SU-DHL-6 (cell line): ENCODE data around the gene GIPC3.
A peak's percentile ranks its signal among the peaks of the same experiment; 100 is the strongest.

ENCODE experiments used
- H2AFZ ChIP-seq: fragments of 200-600 bp; sonication (generic); 2 replicates; pipeline ENCODE4 v1.6.1; 2014; ENCODE audit warnings: low read depth, mild to moderate bottlenecking, moderate library complexity, mixed read lengths, antibody characterized with exemption, low read length; ENCODE audit not compliant: severe bottlenecking
- H3F3A ChIP-seq: fragments of 200-600 bp; shearing (Covaris generic); 2 replicates; pipeline ENCODE4 v1.6.0; 2016; ENCODE audit warnings: antibody characterized with exemption, mild to moderate bottlenecking; ENCODE audit not compliant: insufficient read depth
- H3K27ac ChIP-seq: fragments of 200-600 bp; sonication (generic); 2 replicates; pipeline ENCODE4 v1.5.1; 2016; ENCODE audit warnings: low read depth, mild to moderate bottlenecking, low read length, moderate library complexity, mixed read lengths
- H3K27me3 ChIP-seq: fragments of 200-600 bp; sonication (generic), shearing (Covaris generic); 2 replicates; pipeline ENCODE4 v1.6.0; 2014; ENCODE audit warnings: mild to moderate bottlenecking, low read length
- H3K36me3 ChIP-seq: fragments of 200-600 bp; sonication (generic); 2 replicates; pipeline ENCODE4 v1.6.1; 2014; ENCODE audit warnings: mild to moderate bottlenecking, low read length, mixed read lengths
- H3K4me2 ChIP-seq: fragments of 300-600, 200-600 bp; shearing (Covaris generic), sonication (generic); 2 replicates; pipeline ENCODE4 v1.6.0; 2014; ENCODE audit warnings: low read length, low read depth, mild to moderate bottlenecking; ENCODE audit not compliant: poor library complexity, severe bottlenecking
- H3K4me3 ChIP-seq: fragments of 200-600 bp; sonication (generic); 2 replicates; pipeline ENCODE4 v1.5.1; 2014; ENCODE audit warnings: antibody characterized with exemption, low read length, mild to moderate bottlenecking, mixed read lengths; ENCODE audit not compliant: insufficient read depth, poor library complexity, severe bottlenecking
- H3K79me2 ChIP-seq: fragments of 200-600 bp; sonication (generic); 2 replicates; pipeline ENCODE4 v1.6.1; 2014; ENCODE audit warnings: mild to moderate bottlenecking, low read length, moderate library complexity; ENCODE audit not compliant: insufficient read depth
- H3K9ac ChIP-seq: fragments of 200-600 bp; sonication (generic); 2 replicates; pipeline ENCODE4 v1.7.0; 2014; ENCODE audit warnings: mild to moderate bottlenecking, low read length
- H3K9me2 ChIP-seq: fragments of 200-600 bp; sonication (generic); replicated peaks from 2 replicates; pipeline ENCODE4 v1.6.1; 2014; ENCODE audit warnings: low read length; ENCODE audit not compliant: insufficient read depth
- H3K9me3 ChIP-seq: fragments of 200-600 bp; sonication (generic); 2 replicates; pipeline ENCODE4 v1.6.1; 2014; ENCODE audit warnings: low read length, mixed read lengths; ENCODE audit not compliant: insufficient read depth
- H4K20me1 ChIP-seq: fragments of 200-600 bp; sonication (generic); 2 replicates; pipeline ENCODE4 v1.6.1; 2014; ENCODE audit warnings: low read depth, mild to moderate bottlenecking, antibody characterized with exemption, low read length, moderate library complexity, mixed read lengths
- EZH2phosphoT487 ChIP-seq: fragments of 200-600 bp; sonication (generic), shearing (Covaris generic); conservative IDR thresholded peaks from 2 replicates; pipeline ENCODE4 v1.6.1; 2018; ENCODE audit warnings: mild to moderate bottlenecking, antibody characterized with exemption, low read length, moderate library complexity, mixed read lengths
- TF ChIP-seq, protein P1 (sequence below): fragments of 200-600 bp; sonication (generic); IDR thresholded peaks from one replicate; pipeline ENCODE4 v1.5.1; 2017; ENCODE audit warnings: antibody characterized with exemption, mild to moderate bottlenecking, low read length, moderate library complexity; ENCODE audit not compliant: insufficient read depth, poor library complexity, severe bottlenecking

The GIPC3 gene

DNA sequence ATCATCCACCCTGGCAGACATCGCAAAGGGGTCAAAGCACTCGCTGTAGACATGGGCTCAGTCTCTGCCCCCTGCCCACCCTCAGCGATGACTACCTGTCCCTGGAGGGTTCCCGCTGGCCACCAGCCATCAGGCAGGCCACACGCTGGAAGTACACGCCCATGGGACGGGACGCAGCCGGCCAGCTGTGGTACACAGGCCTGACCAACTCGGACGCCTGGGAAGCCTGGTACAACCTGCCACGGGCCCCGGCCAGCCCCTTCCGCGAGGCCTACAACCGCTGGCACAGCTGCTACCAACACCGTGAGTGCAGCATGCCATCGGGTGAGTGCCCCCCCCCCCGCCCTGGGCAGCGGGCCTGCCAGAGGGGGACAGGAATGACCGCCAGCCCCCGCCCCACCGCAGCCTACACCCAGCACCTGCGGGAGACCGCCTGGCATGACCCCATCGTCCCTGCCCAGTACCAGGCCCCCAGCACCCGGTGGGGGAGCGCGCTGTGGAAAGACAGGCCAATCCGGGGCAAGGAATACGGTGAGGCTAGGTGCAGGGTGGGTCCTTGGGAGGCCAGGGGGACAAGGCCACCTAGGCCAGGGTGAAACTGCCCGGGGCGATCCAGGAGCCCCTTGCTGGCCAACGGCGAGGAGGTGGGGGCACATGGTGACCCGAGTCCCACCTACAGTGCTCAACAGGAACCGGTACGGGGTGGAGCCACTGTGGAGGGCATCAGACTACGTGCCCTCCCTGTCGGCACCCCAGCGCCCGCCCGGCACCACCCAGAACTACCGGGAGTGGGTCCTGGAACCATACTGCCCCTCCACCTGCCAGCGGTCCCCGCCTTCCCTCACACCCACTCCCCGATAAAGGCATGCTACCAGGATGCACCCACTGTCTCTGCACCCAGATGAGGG is 41.9 kb upstream of the GIPC3 start:
- H3K79me2 ChIP-seq = no peaks in the 10 kb centered on the region
- H4K20me1 ChIP-seq = no peaks in the 10 kb centered on the region
- no peaks in the 10 kb centered on the region for H3K9me2 ChIP-seq
- no peak overlapping the region for H3K27ac ChIP-seq
- H3F3A ChIP-seq = no peaks in the 10 kb centered on the region
- no peaks in the 10 kb centered on the region for H3K27me3 ChIP-seq
- H3K9ac ChIP-seq = no peak overlapping the region
- H3K4me2 ChIP-seq = no peak overlapping the region
- no peak overlapping the region for H2AFZ ChIP-seq
- no peaks in the 10 kb centered on the region for H3K9me3 ChIP-seq
- H3K36me3 ChIP-seq = no peaks in the 10 kb centered on the region
- H3K4me3 ChIP-seq = no peak overlapping the region
- TF ChIP-seq EZH2phosphoT487 = no peak
- TF ChIP-seq, protein P1, sequence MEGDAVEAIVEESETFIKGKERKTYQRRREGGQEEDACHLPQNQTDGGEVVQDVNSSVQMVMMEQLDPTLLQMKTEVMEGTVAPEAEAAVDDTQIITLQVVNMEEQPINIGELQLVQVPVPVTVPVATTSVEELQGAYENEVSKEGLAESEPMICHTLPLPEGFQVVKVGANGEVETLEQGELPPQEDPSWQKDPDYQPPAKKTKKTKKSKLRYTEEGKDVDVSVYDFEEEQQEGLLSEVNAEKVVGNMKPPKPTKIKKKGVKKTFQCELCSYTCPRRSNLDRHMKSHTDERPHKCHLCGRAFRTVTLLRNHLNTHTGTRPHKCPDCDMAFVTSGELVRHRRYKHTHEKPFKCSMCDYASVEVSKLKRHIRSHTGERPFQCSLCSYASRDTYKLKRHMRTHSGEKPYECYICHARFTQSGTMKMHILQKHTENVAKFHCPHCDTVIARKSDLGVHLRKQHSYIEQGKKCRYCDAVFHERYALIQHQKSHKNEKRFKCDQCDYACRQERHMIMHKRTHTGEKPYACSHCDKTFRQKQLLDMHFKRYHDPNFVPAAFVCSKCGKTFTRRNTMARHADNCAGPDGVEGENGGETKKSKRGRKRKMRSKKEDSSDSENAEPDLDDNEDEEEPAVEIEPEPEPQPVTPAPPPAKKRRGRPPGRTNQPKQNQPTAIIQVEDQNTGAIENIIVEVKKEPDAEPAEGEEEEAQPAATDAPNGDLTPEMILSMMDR = no peak

DNA sequence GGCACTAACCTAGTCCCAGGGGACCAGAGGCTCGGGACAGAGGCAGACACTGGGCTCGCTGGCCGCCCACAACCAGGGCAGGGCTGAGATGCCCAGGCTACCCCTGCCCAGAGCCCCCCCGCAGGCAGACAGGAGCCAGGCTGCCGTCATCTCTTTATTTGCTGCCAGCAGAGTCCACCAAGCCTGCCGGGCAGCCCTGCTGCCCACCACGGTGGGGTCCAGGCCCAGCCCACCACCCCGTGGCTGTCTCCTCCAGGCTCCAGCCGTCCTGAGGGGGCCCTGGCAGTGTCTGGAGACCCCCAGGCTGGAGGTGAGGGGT is 41.3 kb upstream of the GIPC3 start:
- no peaks in the 10 kb centered on the region for H3K79me2 ChIP-seq
- no peaks in the 10 kb centered on the region for H3K9me3 ChIP-seq
- no peak overlapping the region for H3K9ac ChIP-seq
- no peak for TF ChIP-seq EZH2phosphoT487
- TF ChIP-seq, protein P1 = no peak
- no peak overlapping the region for H3K27ac ChIP-seq
- no peaks in the 10 kb centered on the region for H3F3A ChIP-seq
- H2AFZ ChIP-seq = no peak overlapping the region
- H3K27me3 ChIP-seq = no peaks in the 10 kb centered on the region
- no peaks in the 10 kb centered on the region for H3K9me2 ChIP-seq
- H3K4me3 ChIP-seq = no peak overlapping the region
- H3K4me2 ChIP-seq = no peak overlapping the region
- no peaks in the 10 kb centered on the region for H3K36me3 ChIP-seq
- H4K20me1 ChIP-seq = no peaks in the 10 kb centered on the region

DNA sequence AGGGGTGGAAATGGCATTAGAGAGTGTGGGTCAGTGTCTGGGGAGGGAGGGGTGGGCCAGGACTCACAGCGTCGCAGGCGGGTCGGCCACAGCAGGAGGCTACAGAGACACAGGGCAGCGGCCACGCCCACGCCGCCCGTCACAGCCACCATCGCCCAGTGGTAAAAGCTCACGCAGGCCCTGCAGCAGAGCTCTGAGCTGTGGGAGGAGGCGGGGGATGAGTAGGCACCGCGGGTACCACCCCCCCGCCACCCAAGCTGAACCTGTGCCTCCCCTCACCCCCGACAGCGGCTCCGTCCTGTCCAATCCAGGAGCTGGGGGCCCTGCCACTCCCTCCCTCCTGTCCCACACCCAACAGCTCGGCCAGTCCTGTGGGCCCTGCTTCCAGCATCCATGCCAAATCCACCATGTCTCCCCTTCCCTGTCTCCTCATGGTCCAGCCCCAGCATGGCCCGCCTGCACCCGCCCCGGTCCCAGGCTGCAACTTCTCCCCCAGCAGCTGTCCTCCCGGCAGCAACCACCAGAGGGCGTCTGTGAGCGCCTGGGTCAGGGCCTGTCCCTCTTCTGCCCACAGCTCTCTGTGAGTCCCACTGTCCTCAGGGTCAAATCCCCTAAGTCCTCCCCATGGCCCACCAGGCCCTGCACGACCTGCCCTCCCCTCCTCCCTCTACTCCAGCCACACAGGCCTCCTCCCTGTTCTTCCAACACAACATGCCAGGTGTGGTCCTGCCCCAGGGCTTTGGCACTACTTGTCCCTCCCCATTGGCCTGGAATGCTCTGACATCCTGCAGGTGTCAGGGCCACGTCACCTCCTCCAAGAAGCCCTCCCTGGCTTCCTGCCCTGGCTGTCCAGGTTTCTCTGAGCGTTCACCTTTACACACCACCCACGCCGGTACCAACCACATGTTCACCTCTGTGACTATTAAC is 40.3 kb upstream of the GIPC3 start:
- no peaks in the 10 kb centered on the region for H3K79me2 ChIP-seq
- no peak overlapping the region for H3K4me2 ChIP-seq
- H3F3A ChIP-seq = no peaks in the 10 kb centered on the region
- no peaks in the 10 kb centered on the region for H4K20me1 ChIP-seq
- no peaks in the 10 kb centered on the region for H3K27me3 ChIP-seq
- TF ChIP-seq, protein P1 = peak; percentile 94
- no peak for TF ChIP-seq EZH2phosphoT487
- H3K4me3 ChIP-seq = no peak overlapping the region
- no peak overlapping the region for H2AFZ ChIP-seq
- H3K9ac ChIP-seq = no peak overlapping the region
- no peaks in the 10 kb centered on the region for H3K9me2 ChIP-seq
- H3K36me3 ChIP-seq = no peaks in the 10 kb centered on the region
- H3K9me3 ChIP-seq = no peaks in the 10 kb centered on the region
- no peak overlapping the region for H3K27ac ChIP-seq
